Bronchus fibroblast of lung (primary cell): ENCODE results near the gene CFAP298. TPM values are rescaled to one million over a fixed set of nuclear protein-coding genes. Genes with fewer than 3 reads are reported as not detected.

Experiments used
- total RNA-seq: library from RNA; depleted of rRNA; stranded (reverse); fragments of >200 nt; gene quantifications from 2 replicates; pipeline ENCODE4 v1.2.3, GENCODE V29; 2015

Gene CFAP298, protein sequence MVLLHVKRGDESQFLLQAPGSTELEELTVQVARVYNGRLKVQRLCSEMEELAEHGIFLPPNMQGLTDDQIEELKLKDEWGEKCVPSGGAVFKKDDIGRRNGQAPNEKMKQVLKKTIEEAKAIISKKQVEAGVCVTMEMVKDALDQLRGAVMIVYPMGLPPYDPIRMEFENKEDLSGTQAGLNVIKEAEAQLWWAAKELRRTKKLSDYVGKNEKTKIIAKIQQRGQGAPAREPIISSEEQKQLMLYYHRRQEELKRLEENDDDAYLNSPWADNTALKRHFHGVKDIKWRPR
- total RNA-seq: 32.4 and 35.8 TPM in 2 replicates

DNA sequence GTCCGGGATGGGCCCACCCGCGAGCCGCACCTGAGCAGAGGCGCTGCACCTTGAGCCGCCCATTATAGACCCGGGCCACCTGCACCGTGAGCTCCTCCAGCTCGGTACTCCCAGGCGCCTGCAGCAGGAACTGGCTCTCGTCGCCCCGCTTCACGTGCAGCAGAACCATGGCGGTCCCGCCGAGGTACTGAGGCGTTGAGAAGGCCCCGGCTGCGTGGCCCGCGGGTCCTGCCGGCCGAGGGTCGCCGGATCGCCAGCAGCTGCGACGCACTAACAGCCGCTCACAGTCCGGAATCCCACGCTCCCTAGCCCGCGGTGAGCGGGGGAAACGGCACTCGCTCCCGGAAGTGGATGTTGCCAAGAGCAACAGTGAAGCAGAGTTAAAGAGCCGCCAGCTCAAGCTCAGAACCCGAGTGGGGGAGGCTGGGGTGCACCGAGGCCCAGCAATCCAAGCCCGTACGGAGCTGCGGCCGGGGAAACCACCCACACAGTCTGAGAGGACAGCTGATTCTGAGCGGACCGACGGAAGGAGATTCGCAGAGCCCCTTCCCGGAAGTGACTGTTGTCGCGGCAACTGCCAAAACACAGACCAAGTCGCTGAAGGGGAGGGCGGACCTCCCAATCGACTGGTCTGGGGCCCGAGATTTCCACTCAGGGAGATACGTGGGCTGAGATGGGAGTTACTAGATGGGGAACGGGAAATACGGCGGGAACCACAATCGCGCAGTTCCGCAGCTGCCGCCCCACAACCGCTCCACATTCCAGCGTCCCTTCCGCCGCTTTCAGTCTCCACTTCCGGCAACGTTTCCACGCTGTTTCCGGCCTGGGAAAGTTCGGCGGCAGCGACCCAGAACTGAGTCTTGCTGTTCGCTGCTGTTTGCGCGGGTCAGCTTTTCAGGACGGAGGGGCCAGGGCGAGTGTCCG, at the start of gene CFAP298:
CFAP298 (minus strand) TSS at position 303 of the 924 bp plus-strand sequence; CDS start at position 169, 134 bp downstream.

DNA sequence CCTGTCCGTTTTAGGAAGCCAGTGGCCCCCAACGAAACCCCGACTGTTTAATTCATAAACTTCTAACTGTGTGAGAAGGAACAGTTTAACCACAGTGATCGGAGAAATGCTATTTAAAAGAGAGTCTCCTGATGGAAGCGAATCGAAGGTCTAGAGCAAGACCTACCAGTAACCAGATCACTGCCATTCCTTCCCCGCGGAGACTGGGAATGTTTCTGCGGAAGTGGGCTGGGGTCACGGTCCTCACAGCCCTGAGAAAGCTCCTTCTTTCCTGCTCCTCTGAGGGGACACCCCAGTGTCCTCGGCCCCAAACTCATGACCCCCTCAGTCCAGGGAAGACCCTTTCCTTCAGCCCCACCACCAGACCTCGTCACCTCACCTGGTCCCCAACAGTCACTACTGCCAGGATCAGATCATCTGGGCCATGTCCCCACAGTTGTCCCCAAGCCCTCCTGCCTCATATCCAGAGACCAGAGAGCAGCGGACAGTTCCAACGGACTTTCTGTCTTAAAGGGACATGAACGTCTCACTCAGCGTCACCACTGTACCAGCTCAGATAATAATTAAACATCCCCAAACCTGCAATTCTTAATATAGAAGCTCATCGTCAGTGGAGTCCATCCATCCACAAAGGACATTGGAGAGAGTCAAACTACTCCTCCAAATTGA, 27.0 kb downstream of the CFAP298 start, which contains the start of gene TCP10L:
TCP10L (minus strand) TSS at position 482 of the 669 bp plus-strand sequence. CDS start 1,219 bp downstream, outside the sequence.

Other genes with a start within 250 kb of the CFAP298 start
- 15.3 and 15.8 TPM in 2 replicates for gene URB1, start 219.4 kb downstream of the CFAP298 start, total RNA-seq
- 2.7 and 4.7 TPM in 2 replicates for gene EVA1C, start 199.7 kb downstream of the CFAP298 start, total RNA-seq
- not detected in 2 replicates for gene TCP10L, start 26.9 kb downstream of the CFAP298 start, total RNA-seq
- 1.7 and 3.0 TPM in 2 replicates for gene SYNJ1, start 115.6 kb upstream of the CFAP298 start, total RNA-seq
- 7.9 and 10.9 TPM in 2 replicates for gene PAXBP1, start 159.4 kb upstream of the CFAP298 start, total RNA-seq